ENCODE results near the gene C2orf76.
"Not testable (repeated sequence)": the region's sequence is repeated elsewhere in the genome, so short reads cannot be mapped to it uniquely, and the experiment has no call there.

The C2orf76 gene

GRCh38 chr2:119377294-119377992 is 10.8 kb upstream of the C2orf76 start:
- no peak for DNase-seq

DNA sequence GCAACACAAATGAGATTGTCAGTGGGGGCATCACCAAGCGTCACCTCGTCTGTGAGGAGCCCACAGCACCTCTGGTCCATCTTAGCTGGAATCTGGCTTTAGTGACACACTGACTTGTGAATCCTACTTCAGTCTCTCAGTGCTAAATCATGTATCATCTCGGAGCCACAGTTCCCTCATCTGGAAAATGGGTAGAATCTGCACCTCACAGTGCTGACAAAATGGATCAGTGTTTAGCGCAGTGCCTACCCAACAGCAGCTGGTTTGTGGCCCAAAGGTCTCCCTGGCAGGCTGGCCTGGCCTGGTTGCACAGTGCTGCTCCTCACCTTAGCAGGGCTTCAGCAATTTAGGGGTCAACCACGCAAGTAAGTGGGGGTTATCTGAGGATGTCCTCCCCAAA is 10.2 kb upstream of the C2orf76 start:
- DNase-seq: no peak

DNA sequence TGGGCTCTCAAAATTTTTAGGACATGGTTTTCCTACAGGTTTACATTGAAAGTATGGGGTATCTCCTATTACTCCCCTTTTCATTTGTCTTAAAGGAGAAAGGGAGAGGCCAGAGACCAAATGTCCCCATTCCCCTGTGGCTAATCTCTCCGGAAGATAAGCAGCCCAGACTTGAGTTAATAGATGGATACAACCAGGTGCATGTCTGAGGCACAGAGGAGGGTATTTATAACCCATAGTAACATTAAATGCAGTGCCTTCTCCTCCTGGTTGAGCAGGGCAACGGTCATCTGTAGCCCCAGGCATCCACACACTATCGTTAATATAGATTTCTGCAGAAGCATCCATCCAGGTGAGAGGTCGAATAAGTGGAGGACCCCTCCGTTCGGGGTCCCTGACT is 9.8 kb upstream of the C2orf76 start:
- DNase-seq: not testable (repeated sequence)

DNA sequence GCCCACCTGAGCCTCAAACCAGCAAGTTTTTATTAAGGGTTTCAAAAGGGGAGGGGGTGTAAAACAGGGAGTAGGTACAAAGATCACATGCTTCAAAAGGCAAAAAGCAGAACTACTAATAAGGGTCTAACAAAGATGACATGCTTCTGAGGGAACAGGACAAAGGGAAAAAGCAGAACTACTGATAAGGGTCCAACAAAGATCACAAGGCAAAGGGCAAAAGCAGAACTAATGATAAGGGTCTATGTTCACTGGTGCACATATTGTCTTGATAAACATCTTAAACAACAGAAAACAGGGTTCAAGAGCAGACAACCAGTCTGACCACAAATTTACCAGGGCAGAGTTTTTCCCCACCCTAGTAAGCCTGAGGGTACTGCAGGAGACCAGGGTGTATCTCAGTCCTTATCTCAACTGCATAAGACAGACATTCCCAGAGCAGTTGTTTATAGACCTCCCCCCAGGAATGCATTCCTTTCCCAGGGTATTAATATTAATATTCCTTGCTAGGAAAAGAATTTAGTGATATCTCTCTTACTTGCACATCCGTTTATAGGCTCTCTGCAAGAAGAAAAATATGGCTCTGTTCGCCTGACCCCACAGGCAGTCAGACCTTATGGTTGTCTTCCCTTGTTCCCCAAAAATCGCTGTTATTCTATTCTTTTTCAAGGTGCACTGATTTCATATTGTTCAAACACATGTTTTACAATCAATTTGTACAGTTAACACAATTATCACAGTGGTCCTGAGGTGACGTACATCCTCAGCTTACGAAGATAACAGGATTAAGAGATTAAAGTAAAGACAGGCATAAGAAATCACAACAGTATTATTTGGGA is 7.5 kb upstream of the C2orf76 start:
- DNase-seq: not testable (repeated sequence)

GRCh38 chr2:119372778-119373568 is 6.3 kb upstream of the C2orf76 start:
- no peak for DNase-seq

GRCh38 chr2:119371111-119371510 is 4.5 kb upstream of the C2orf76 start:
- DNase-seq: no peak

DNA sequence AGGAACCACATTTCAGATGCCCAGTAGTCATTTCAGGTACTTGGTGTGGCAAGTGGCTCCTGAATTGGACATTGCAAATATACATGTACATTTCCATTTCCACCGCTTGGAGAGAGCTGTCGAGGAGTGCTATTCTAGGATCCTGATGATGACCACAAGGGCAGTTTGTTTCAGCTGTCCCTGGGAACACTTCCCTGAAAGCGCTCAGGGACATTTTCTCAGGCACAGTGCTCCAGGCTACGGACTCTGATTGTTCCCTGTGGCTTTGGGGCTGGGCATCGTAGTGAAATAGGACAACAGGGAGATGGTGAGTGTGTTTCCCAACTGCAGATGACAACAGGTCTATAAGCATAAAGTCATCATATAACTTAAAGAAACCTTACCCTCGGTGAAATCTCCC is 3.2 kb upstream of the C2orf76 start:
- DNase-seq: no peak

DNA sequence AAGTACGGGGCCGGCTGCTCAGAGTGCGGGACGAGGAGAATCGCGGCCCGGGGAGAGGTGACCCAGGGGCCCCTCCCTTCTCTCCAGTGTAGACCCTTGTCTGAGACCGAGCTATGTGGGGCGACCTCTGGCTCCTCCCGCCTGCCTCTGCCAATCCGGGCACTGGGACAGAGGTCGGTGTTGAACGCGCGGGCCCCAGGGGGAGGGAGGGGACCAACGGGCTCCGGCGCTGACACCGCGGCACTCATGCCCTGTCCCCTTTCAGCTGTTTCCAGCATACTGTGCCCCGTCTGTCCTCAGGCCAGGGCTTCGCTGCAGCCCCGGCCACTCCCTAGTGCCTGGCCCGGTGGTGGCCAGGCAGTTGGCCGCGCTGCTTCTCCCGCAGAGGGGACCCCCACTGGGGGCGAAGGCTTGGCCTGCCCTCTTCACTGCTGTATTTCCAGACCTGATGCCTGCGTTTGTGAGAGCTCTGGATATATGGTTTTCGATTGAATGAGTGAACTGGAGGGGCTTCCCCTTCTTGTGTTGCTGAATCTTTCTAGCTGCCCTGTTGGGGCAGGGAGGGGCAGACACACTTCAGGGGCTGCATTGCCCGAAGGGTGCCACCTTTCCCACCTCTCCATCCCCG is 952 bp upstream of the C2orf76 start:
- DNase-seq: peak; percentile 45

DNA sequence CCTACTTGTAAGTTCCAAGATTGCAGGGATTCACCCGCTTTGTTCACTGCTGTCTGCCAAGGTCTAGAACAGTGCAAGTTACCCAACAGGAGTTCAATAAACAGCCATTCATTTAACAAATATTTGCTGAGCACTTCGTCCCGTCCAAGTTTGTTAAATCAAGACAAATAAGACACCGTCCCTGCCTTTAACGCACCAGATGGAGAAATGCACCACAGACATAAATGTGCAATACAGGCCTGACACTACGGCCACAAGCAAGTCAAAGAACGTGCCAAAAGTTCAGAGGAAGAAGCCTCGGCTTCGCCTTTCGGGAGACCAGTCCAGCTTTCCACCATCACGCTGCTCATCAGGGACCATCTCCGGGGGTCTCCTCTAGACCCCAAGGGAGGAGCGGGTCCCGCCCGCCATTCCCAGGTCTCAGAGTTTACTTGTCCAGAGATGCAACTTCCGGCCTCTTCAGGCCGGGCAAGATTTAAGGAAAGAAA is 429 bp downstream of the C2orf76 start:
- no peak for DNase-seq

DNA sequence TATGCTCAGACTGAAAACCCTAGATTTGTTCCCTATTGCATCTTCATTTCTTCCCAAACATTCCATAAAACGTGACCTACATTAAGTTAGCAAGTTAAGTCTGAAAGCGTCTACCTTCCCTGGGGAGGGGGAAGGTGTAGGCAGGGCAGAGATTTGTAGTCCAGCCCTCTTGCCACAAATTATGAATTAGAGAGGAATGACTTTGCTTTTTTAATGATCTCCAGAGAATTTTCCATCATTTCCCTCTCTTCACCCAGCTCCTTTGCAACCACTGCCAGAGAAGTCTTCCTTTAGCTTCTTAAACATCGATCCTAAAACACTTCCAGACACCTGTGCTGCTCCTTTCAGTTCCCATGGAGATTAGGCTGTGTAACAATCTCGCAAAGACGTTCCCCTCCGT is 1.2 kb downstream of the C2orf76 start:
- DNase-seq: no peak

- DNase-seq: no peak
These were observed 1.8 kb downstream of the C2orf76 start for GRCh38 chr2:119364798-119365197.

- no peak for DNase-seq
These were observed 6.1 kb downstream of the C2orf76 start for GRCh38 chr2:119360423-119360966.

DNA sequence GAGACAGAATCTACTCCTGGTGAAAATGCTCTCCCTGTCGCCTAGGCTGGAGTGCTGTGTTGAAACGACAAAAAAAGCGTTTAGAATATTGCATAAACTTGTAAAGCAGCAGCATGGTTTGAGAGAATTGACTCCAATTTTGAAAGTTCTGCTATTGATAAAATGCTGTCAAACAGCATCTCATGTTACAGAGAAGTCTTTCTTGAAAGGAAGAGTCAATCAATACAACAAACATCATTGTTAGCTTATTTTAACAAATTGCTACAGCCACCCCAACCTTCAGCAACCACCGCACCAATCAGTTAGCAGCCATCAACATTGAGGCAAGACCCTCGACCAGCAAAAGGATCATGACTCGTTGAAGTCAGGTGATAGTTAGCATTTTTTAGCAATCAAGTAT is 6.9 kb downstream of the C2orf76 start:
- DNase-seq: no peak

DNA sequence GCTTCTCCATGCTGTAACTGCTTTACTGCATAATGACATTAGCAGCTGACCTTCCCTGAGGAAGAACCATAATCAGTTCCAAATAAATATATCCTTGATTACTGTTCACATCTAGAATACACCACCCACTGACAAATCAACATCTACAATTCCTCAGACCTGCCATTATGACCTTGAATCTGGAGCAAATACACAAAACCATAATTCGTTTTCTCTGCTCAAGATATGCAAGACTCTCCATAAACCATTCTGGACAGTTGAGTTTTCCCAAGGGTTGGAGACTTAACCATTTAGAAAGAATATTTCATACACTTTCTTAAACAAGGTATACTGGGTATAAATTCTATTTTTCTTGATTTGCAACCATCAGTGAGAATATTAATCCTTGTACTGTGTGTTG is 11.8 kb downstream of the C2orf76 start:
- DNase-seq: no peak

DNA sequence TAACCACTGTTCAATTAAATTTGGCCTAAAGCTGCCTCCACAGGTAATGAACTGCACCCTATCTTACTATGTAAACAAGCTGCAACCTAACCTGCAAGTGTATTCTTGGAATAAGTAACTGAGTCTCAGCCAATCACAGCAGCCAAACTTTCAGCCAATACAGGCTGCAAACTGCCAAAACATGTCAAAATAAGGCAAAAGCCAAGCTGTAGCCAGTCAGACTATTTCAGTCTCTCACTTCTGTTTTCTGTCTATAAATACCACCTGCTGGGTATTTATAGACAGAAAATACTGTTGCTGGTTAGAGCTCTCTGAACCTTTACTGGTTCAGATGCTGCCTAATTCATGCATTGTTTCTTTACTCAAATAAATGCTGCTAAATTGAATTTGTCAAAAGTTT is 14.3 kb downstream of the C2orf76 start:
- DNase-seq: peak; percentile 14

- DNase-seq: no peak
These were observed 16.2 kb downstream of the C2orf76 start for GRCh38 chr2:119350311-119350998.

GRCh38 chr2:119349289-119349688 is 17.3 kb downstream of the C2orf76 start:
- no peak for DNase-seq

DNA sequence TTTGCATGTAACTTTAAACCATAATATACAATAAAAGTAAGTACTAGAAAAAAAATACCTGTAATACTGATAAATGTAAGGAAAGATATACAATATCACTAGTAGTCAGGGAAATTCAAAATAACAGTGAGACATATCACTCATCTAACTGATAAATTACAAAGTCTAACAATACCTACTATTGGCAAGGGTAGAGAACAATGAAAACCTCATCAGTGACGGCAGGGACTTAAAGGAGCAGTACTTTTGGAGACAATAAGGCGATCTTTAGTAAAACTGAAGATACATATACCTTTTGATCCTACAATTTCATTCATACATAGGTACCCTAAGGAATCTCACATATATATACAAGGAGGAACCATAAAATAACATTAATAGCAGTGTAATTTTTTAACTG is 24.9 kb downstream of the C2orf76 start:
- no peak for DNase-seq

DNA sequence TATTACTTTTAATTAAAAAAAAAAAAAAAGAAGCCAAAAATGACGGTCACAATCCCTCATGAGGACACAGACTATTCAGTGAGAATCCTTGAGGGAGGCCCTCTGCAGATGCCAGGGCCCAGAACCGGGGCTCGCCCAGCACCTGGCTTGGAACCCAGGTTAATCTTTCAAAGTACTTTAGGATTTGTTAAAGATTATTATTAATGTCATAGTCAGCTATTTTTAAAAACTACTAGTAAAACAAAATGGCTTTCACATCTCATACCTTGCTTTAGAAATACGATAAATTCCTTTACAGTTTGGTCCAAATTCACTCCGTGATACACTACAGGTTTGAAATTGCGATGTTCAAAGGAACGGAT is 27.1 kb downstream of the C2orf76 start:
- no peak for DNase-seq

DNA sequence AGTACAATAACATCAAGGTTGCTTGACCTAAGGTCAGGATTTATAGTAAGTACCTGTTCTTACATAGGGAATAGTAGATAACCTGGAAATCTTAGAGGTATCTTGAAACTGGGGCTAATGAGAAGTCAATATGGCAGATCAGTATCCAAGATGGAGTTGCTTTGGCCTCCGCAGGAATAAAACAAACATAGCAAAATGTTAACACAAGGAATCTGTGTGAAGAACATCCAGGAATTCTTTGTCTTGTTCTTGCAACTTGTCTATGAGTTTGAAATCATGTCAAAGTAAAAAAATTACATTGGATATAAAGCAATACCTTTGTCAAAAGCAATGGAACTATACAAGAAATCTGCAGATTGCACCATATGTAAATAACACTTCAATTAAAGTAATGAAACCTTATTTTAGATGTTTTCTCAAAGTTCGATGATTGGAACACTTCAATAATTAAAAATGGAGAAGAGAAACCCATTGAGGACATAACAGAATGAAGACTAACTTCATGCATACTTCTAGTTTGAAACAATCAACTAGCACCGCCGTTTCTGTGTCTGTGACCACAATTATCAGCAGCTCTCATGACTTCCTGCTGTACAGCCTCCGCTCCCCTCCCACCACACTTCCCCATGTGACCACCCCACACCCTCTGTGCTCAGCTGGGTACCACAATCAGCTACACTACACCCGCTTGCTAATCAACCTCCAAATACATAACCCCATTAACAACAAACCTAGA is 27.6 kb downstream of the C2orf76 start:
- no peak for DNase-seq

- DNase-seq: no peak
These were observed 28.4 kb downstream of the C2orf76 start for GRCh38 chr2:119338272-119338671.

Data from NCI-H1105 treated with DMSO at 0.1 percent for 48 hours (cell line).